H9 (cell line): ENCODE results near the gene PPP1R27. TPM values are rescaled to one million over a fixed set of nuclear protein-coding genes. Genes with fewer than 3 reads are reported as not detected.

ENCODE experiments used
- DNase-seq: peaks from one replicate; pipeline ENCODE4 v3.0.0-alpha.2; 2017
- H2AFZ ChIP-seq: one replicate; pipeline ENCODE4 v1.6.1; 2013; ENCODE audit warnings: mild to moderate bottlenecking, low read length, control low read depth, moderate library complexity
- H2AK5ac ChIP-seq: 2 replicates; pipeline ENCODE4 v1.6.1; 2013; ENCODE audit warnings: low read length, control low read depth, mixed read lengths; ENCODE audit not compliant: insufficient read length
- H2BK120ac ChIP-seq: one replicate; pipeline ENCODE4 v1.6.1; 2013; ENCODE audit warnings: low read depth, mild to moderate bottlenecking, low read length, control low read depth, inconsistent platforms; ENCODE audit not compliant: poor library complexity, severe bottlenecking
- H2BK12ac ChIP-seq: 2 replicates; pipeline ENCODE4 v1.6.1; 2013; ENCODE audit warnings: low read length, control low read depth, mixed read lengths, low read depth; ENCODE audit not compliant: insufficient read length
- H2BK15ac ChIP-seq: 2 replicates; pipeline ENCODE4 v1.6.1; 2013; ENCODE audit warnings: low read depth, low read length, control low read depth
- H2BK20ac ChIP-seq: one replicate; pipeline ENCODE4 v1.6.1; 2013; ENCODE audit warnings: low read depth, mild to moderate bottlenecking, low read length, control low read depth, inconsistent platforms; ENCODE audit not compliant: poor library complexity, severe bottlenecking
- H2BK5ac ChIP-seq: 2 replicates; pipeline ENCODE4 v1.6.1; 2013; ENCODE audit warnings: low read length, control low read depth, mixed read lengths; ENCODE audit not compliant: insufficient read length
- H3K14ac ChIP-seq: 2 replicates; pipeline ENCODE4 v1.6.1; 2013; ENCODE audit warnings: low read length, control low read depth; ENCODE audit not compliant: insufficient read depth
- H3K18ac ChIP-seq: 2 replicates; pipeline ENCODE4 v1.6.1; 2013; ENCODE audit warnings: low read depth, mild to moderate bottlenecking, mixed read lengths, low read length, control low read depth; ENCODE audit not compliant: insufficient read length
- H3K23ac ChIP-seq: 2 replicates; pipeline ENCODE4 v1.6.1; 2013; ENCODE audit warnings: low read length, control low read depth, mixed read lengths, low read depth; ENCODE audit not compliant: insufficient read length
- H3K23me2 ChIP-seq: 2 replicates; pipeline ENCODE4 v1.6.1; 2013; ENCODE audit warnings: low read depth, mild to moderate bottlenecking, mixed read lengths, low read length, control low read depth; ENCODE audit not compliant: insufficient read length, poor library complexity, severe bottlenecking
- H3K27ac ChIP-seq: 2 replicates; pipeline ENCODE4 v1.5.1; 2013; ENCODE audit warnings: low read length, control low read depth, mixed read lengths, low read depth; ENCODE audit not compliant: insufficient read length
- H3K27me3 ChIP-seq: 2 replicates; pipeline ENCODE4 v1.6.1; 2013; ENCODE audit warnings: low read length, control low read depth, inconsistent platforms; ENCODE audit not compliant: insufficient read depth
- H3K4ac ChIP-seq: 2 replicates; pipeline ENCODE4 v1.6.1; 2013; ENCODE audit warnings: low read depth, mild to moderate bottlenecking, control low read depth, inconsistent platforms, low read length, moderate library complexity
- H3K4me1 ChIP-seq: 2 replicates; pipeline ENCODE4 v1.6.1; 2013; ENCODE audit warnings: low read length, control low read depth, inconsistent platforms; ENCODE audit not compliant: insufficient read depth
- H3K4me2 ChIP-seq: 2 replicates; pipeline ENCODE4 v1.6.1; 2013; ENCODE audit warnings: low read length, control low read depth, mixed read lengths; ENCODE audit not compliant: insufficient read length, insufficient read depth
- H3K56ac ChIP-seq: 2 replicates; pipeline ENCODE4 v1.6.1; 2013; ENCODE audit warnings: low read depth, mild to moderate bottlenecking, mixed read lengths, low read length, control low read depth; ENCODE audit not compliant: insufficient read length
- H3K79me1 ChIP-seq: 2 replicates; pipeline ENCODE4 v1.6.1; 2013; ENCODE audit warnings: low read depth, mild to moderate bottlenecking, moderate library complexity, low read length, control low read depth, inconsistent platforms; ENCODE audit not compliant: insufficient read depth, poor library complexity, severe bottlenecking
- H3K79me2 ChIP-seq: 2 replicates; pipeline ENCODE4 v1.6.1; 2013; ENCODE audit warnings: low read length, control low read depth, inconsistent platforms; ENCODE audit not compliant: insufficient read depth
- H3K9ac ChIP-seq: 2 replicates; pipeline ENCODE4 v1.6.1; 2013; ENCODE audit warnings: low read length, control low read depth, mixed read lengths; ENCODE audit not compliant: insufficient read length; ENCODE audit errors: extremely low read depth
- H3K9me3 ChIP-seq: one replicate; pipeline ENCODE4 v1.6.1; 2013; ENCODE audit warnings: low read depth, low read length, inconsistent platforms; ENCODE audit not compliant: control insufficient read depth
- H3T11ph ChIP-seq: one replicate; pipeline ENCODE4 v1.6.1; 2013; ENCODE audit warnings: mild to moderate bottlenecking, low read length, control low read depth, inconsistent platforms
- H4K20me1 ChIP-seq: one replicate; pipeline ENCODE4 v1.6.1; 2013; ENCODE audit not compliant: control insufficient read depth, insufficient read length, insufficient read depth
- H4K5ac ChIP-seq: 2 replicates; pipeline ENCODE4 v1.6.1; 2013; ENCODE audit warnings: low read depth, mild to moderate bottlenecking, mixed read lengths, low read length, control low read depth; ENCODE audit not compliant: insufficient read length
- H4K8ac ChIP-seq: replicated peaks from 2 replicates; pipeline ENCODE4 v1.6.1; 2013; ENCODE audit warnings: low read length, control low read depth, mixed read lengths, low read depth; ENCODE audit not compliant: insufficient read length
- H4K91ac ChIP-seq: 2 replicates; pipeline ENCODE4 v1.6.1; 2013; ENCODE audit warnings: low read depth, mild to moderate bottlenecking, moderate library complexity, mixed read lengths, low read length, control low read depth; ENCODE audit not compliant: insufficient read length
- H3K27ac Mint-ChIP-seq, 3 experiments: 2 replicates in 2 of 3; 3 replicates in 1 of 3; pipeline ENCODE4 v1.8.0; 2020 to 2021; ENCODE audit warnings: mixed read lengths in 3 of 3, mild to moderate bottlenecking in 1 of 3, moderate library complexity in 1 of 3
- H3K27me3 Mint-ChIP-seq: 2 replicates; pipeline ENCODE4 v1.8.0; 2021; ENCODE audit warnings: low read depth, mild to moderate bottlenecking, moderate library complexity, mixed read lengths
- H3K36me3 Mint-ChIP-seq, 3 experiments: 2 replicates in 2 of 3; 3 replicates in 1 of 3; pipeline ENCODE4 v1.8.0; 2020 to 2021; ENCODE audit warnings: low read depth in 3 of 3, mixed read lengths in 3 of 3; ENCODE audit not compliant: insufficient read depth in 1 of 3
- H3K4me1 Mint-ChIP-seq, 2 experiments: 2 replicates each; pipeline ENCODE4 v1.8.0; 2020; ENCODE audit warnings: mixed read lengths in 2 of 2
- H3K4me3 Mint-ChIP-seq, 2 experiments: 2 replicates in 1 of 2; 3 replicates in 1 of 2; pipeline ENCODE4 v1.8.0; 2020 to 2021; ENCODE audit warnings: mild to moderate bottlenecking in 2 of 2, mixed read lengths in 2 of 2, moderate library complexity in 1 of 2
- H3K9me3 Mint-ChIP-seq, 2 experiments: 2 replicates in 1 of 2; 3 replicates in 1 of 2; pipeline ENCODE4 v1.8.0; 2020; ENCODE audit warnings: mild to moderate bottlenecking in 2 of 2, mixed read lengths in 2 of 2, moderate library complexity in 1 of 2
- WGBS: extraction: QIAGEN DNeasy Blood & Tissue Kit; methylation state at CpG from one replicate; pipeline ENCODE4 v1.1.7; 2013; ENCODE audit warnings: missing lambda C conversion rate, low lambda C conversion rate, mixed read lengths; ENCODE audit not compliant: insufficient read length; ENCODE audit errors: extremely low coverage; 5-methylcytosine and 5-hydroxymethylcytosine counted together
- total RNA-seq: library from RNA; stranded (reverse); gene quantifications from 2 replicates; pipeline ENCODE4 v1.2.1, GENCODE V29; 2021
- TF ChIP-seq, protein P1 (sequence below): fragments of 200-600 bp; sonication (generic); conservative IDR thresholded peaks from 3 replicates; pipeline ENCODE4 v1.8.0; 2021; ENCODE audit warnings: antibody characterized with exemption, mild to moderate bottlenecking

Gene PPP1R27
- total RNA-seq, 1 experiment from 2014 or later: 0.22 TPM

DNA sequence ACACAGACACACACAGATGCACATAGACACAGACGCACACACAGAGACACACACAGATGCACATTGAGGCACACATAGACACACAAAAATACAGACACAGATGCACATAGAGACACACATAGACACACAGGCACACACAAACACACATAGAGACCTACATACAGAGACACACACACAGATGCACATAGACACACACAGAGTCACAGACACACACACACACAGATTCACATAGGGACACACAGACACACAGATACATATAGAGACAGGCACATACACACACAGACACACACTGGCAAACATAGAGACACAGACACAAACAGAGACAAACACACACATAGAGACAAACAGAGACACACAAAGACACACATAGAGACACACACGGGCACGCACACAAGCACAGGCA is 40.8 kb downstream of the PPP1R27 start:
- H3K4me1 ChIP-seq: no peaks in the 10 kb centered on the region
- H4K5ac ChIP-seq: no peak overlapping the region
- no CpG with 5 or more reads among the region's 3 CpGs for WGBS
- H3K79me1 ChIP-seq: no peaks in the 10 kb centered on the region
- no peak overlapping the region for H3K14ac ChIP-seq
- no peak overlapping the region for H2BK5ac ChIP-seq
- Mint-ChIP-seq H3K36me3 (no peaks in the 10 kb centered on the region), H3K4me1 (no peaks in the 10 kb centered on the region), H3K4me3 (no peak overlapping the region), H3K27ac (no peak overlapping the region), H3K9me3 (peaks cover under 1 to 1% of the 10 kb centered on the region in 2 experiments; a peak in 3 of 5 replicates), H3K27me3 (peaks cover 4% of the 10 kb centered on the region)
- no peak overlapping the region for H3K18ac ChIP-seq
- no peak overlapping the region for H2AK5ac ChIP-seq
- TF ChIP-seq, protein P1, sequence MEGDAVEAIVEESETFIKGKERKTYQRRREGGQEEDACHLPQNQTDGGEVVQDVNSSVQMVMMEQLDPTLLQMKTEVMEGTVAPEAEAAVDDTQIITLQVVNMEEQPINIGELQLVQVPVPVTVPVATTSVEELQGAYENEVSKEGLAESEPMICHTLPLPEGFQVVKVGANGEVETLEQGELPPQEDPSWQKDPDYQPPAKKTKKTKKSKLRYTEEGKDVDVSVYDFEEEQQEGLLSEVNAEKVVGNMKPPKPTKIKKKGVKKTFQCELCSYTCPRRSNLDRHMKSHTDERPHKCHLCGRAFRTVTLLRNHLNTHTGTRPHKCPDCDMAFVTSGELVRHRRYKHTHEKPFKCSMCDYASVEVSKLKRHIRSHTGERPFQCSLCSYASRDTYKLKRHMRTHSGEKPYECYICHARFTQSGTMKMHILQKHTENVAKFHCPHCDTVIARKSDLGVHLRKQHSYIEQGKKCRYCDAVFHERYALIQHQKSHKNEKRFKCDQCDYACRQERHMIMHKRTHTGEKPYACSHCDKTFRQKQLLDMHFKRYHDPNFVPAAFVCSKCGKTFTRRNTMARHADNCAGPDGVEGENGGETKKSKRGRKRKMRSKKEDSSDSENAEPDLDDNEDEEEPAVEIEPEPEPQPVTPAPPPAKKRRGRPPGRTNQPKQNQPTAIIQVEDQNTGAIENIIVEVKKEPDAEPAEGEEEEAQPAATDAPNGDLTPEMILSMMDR: no peak
- no peak overlapping the region for H3K27ac ChIP-seq
- no peak overlapping the region for H3K4me2 ChIP-seq
- no peak overlapping the region for H2AFZ ChIP-seq
- H2BK120ac ChIP-seq: no peak overlapping the region
- no peak overlapping the region for H2BK15ac ChIP-seq
- no peaks in the 10 kb centered on the region for H3K27me3 ChIP-seq
- DNase-seq: no peak
- H3K56ac ChIP-seq: no peak overlapping the region
- H3K23me2 ChIP-seq: no peaks in the 10 kb centered on the region
- no peaks in the 10 kb centered on the region for H3K79me2 ChIP-seq
- H4K91ac ChIP-seq: no peak overlapping the region
- no peaks in the 10 kb centered on the region for H4K20me1 ChIP-seq
- no peak overlapping the region for H4K8ac ChIP-seq
- no peak overlapping the region for H3K9ac ChIP-seq
- H3K9me3 ChIP-seq: no peaks in the 10 kb centered on the region
- H2BK12ac ChIP-seq: no peak overlapping the region
- H3T11ph ChIP-seq: no peak overlapping the region
- H2BK20ac ChIP-seq: no peak overlapping the region
- H3K4ac ChIP-seq: no peak overlapping the region
- H3K23ac ChIP-seq: no peak overlapping the region
